GM23248 (cell line): Measurements from ENCODE around the gene AGAP1.

Experiments
- EZH2 ChIP-seq: fragments of 200-600 bp; sonication (generic); IDR thresholded peaks from 2 replicates; pipeline ENCODE4 v1.6.1; 2018; ENCODE audit warnings: antibody characterized with exemption, mild to moderate bottlenecking; ENCODE audit not compliant: insufficient read depth, poor library complexity, severe bottlenecking
- EZH2phosphoT487 ChIP-seq: fragments of 200-600 bp; sonication (generic); IDR thresholded peaks from 2 replicates; pipeline ENCODE4 v1.6.1; 2018; ENCODE audit warnings: antibody characterized with exemption, moderate library complexity, mild to moderate bottlenecking, low read depth; ENCODE audit not compliant: insufficient read depth

DNA sequence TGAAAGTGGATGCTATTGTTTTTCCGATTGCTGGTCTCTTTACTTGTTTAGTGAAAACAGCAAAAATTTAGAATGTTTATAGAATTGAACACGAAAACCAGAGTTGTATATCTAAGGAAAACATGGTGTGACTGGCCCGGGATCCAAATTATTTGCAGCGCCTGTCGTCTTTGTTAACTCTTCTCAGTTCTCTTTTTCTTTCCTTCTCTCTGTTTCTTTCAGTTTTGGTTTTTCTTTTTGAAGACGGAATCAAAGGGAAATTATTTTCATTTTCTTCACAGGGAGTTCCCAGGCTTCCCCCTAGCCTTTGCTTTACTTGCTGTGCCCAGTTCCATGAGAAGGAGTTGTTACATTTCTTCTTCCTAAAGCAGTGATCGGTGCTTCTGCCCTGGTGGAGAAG lies 76.0 kb downstream of the AGAP1 start:
- TF ChIP-seq EZH2 (no peak), EZH2phosphoT487 (no peak)
